Cardiac septum (tissue), 1 donor: ENCODE results near the gene FDXR. TPM values are rescaled to one million over a fixed set of nuclear protein-coding genes. Genes with fewer than 3 reads are reported as not detected.

ENCODE experiments used
- DNase-seq: peaks from one replicate; pipeline ENCODE4 v3.0.0-alpha.2; 2020; ENCODE audit warnings: low spot score
- intact Hi-C: fragments of 100-400 bp; cut with DNase I; formaldehyde crosslinking; loops from one replicate; pipeline ENCODE4 v1.14.0; 2022
- total RNA-seq: library from RNA; stranded (reverse); fragmentation: NEBNext Ultra II Directional; extraction: Animal tissue kit (Norgen Biotek cat#: 25700); gene quantifications from one replicate; pipeline ENCODE4 v1.2.1, GENCODE V29; 2021
- donor health status: DM: no; HTN: no; CAD: no.

FDXR gene
- total RNA-seq, 1 donor from 2014 or later = 3.9 TPM

DNA sequence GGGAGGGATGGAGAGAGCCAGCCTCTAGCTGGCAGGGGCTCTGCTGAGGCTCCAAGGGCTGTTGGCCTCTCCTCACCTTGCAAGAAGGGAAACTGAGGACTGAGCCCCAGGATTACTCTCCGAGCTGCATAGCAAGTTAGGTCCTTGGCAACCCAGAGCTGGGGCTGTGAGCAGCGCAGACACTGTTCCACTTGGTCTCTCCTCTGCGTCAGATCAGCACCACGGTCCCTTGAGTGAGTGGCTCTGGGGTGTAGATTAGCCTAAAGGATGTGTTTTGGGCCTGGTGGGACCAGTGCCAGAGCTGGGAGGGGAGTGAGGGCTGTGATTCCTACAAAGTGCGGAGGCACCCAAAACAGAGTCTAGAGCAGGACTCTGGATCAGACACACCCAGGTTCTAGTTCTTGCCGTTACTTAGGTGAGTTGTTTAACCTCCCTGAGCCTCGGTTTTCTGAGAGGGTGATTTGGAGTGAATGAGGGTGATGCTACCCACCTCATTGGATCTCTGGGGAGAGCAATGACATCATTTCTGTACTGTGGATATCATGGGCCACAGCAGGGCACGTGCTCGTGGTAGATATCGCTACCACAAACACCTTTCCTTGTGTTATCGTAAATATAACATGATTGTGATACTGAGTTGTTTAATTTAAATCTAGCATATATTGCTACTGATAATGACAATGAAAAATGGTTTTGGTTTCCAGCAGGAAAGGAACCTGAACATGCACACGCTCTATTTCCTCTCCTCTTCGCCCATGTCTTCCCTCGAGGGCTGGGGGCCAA, 28.8 kb upstream of the FDXR start:
- intact Hi-C loops = no loop called here
- no peak for DNase-seq

DNA sequence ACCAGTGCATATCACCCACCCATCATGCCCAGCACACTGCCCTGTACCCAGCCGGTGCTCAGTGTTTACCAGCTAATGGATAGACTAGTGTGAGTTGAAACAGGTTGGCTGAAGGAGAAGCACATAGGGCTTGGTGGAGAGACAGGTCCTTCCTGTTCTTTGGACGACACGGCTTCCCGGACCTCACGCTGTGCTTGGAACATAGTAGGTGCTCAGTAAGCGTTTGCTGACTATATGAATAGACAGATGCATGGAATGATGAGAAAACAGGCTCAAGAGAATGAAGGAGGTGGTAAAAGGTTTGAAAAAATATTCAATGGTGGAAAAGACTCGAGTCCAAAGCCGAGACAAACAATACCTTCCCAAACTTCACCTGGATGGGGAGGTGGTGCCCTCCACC, 27.4 kb upstream of the FDXR start:
- DNase-seq = no peak
- intact Hi-C loops = no loop called here

DNA sequence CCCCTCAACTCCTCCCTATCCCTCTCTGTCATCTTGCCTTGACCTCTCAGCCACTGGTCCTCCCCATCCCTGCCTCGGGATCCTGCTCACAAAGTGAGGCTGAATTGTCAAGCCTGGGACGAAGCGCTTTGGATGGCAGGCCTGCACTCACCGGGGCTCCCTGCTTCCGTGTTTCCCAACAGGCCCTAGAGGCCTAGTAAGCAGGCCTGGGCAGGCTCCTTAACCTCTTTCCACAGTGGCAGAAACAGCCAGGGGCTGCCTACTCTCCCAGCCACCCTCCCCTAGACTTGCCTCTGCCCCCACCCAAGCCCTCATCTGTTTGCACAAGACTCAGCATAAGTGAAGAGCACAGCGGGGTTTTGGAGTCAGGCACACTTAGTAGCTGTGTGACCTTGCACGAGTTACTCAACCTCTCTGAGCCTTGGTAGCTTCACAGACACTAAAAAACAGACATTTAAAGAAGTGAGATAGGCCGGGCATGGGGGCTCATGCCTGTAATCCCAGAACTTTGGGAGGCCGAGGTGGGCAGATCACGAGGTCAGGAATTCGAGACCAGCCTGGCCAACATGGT, 25.7 kb upstream of the FDXR start:
- intact Hi-C loops = no loop called here
- no peak for DNase-seq

DNA sequence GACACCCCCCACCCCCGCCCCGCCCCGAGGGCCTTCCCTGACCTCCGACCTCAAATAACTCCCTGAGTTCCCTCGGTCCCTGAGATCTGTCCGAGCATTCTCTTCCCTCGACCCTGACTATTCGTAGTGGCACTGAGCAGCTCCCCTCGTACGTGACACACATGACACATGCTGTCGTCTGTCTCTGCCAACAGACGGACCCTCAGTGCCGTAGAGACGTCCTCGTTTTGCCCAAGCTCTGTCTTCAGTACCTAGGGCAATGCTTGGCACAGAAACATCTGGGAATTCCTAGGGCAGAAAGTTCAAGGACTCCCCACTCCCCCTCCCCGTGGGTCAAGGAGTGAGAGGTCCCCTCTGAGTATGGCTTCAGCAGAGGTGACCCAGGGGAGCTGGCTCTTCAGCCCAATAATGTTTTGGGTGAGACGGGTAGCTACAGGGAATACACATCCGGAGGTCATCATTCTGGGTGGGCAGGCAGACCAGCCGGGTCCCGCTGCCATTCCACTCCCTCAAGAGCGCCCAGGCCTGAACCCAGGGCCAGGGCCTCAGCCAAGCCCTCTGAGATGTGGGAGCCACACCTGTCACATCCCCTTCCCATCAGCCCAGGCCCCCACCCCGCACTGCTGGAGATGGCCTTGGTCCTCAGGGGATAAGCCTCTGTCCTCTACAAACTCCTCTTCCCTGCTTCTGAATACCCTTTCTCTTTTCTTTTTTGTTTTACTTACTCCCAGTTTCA, 21.3 kb upstream of the FDXR start:
- intact Hi-C loops = no loop called here
- no peak for DNase-seq

DNA sequence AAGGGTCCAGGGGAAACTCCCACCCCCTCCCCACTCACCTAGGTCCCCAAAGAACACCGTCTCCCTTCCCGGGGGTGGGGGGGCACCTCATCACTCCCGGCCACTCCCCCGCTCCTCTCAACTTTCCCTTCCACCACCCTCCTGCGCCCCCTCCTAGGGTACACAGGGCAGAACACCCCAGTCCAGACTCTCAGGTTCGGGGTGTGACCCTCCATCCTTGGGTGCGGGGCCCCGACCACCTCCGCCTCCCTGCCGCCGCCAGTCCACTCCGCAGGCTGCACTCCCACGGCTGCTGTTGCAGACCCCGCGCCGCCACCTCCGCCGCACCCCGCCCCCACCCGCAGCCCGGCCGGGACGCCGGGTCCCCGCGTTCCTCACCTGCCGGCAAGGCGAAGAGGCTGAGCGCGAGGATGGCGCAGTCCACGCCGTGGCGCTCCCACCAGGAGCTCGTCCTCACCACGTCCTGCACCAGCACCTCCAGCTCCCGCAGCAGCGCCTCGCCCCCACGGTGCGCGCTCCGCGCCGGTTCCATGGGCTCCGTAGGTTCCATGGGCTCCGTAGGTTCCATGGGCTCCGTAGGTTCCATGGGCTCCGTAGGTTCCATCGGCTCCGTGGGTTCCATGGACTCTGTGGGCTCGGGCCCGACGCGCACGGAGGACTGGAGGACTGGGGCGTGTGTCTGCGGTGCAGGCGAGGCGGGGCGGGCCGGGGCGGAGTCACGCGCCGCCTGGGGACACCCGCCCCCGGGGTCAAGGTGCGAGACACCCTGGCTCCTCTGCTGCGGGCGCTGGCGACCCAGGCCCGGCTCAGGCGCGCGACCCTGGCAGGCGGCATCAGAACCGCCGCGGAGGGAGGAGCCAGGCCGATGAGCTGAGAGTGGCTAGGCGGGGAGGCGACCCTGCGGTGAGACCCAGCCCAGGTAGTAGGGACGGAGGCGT, 20.4 kb upstream of the FDXR start, which contains the start of gene FADS6:
TSS of gene FADS6 (minus strand) at position 660 of the 938 bp plus-strand sequence. CDS start at position 622, 38 bp downstream.
- DNase-seq = no peak
- intact Hi-C loops = no loop called here

DNA sequence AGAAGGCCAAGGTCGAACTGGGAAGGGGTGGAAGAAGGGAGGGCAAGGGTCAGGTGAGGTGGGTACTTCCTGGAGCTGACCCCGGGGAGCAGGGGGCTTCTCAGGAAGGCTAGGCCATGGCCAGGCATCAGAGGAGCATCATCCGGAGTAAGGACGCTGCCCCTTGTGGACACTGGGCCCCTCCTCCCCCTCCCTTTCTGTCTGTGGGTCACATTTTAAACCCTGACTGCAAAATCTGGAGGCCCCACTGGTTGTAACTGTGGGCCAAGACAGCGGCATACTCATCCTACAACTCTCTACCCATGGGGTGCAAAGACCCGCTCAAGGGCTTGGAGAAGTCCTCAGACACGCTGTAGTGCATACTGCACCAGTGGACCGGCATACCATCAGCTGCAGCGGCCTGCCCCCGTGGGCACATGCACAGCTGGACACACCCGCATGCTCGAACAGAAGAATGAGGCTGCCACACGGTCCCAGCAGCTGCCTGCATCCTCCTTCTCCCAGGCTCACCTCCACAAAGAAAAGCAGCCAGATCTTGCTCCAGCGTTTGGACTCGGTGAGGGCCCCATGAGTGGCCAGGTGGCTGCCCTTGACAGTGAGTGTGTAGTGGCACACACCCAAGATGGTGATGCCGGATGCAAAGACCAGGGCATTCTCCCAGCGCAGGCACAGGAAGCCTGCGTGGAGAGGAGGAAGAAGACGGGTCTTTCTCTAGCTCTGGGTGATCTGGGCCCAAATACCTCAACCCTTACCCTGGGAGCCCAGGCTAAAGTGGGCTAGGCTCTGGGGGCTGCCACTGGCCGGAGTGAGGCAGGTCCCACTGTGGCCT, 19.4 kb upstream of the FDXR start:
- no peak for DNase-seq
- intact Hi-C loops = no loop called here

DNA sequence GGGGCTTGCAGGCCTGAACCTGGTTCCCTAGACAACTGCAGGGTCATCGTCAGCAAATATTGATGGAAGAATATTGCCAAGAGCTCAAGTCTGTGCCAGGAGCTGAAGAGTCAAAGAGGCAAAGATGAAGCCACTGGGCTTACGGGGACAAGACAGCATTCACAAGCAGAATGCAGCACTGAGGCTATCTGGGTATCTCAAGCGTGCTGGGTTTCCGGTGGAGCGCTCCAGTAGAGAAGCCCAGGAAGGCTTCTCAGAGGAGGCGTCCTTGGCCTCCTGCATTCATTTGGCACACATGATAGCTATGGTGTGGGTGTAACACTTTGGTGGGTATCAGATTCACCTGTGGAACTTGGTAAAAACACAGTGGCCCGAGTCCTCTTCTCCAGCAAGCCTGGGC, 17.8 kb upstream of the FDXR start:
- no peak for DNase-seq
- intact Hi-C loops = no loop called here

DNA sequence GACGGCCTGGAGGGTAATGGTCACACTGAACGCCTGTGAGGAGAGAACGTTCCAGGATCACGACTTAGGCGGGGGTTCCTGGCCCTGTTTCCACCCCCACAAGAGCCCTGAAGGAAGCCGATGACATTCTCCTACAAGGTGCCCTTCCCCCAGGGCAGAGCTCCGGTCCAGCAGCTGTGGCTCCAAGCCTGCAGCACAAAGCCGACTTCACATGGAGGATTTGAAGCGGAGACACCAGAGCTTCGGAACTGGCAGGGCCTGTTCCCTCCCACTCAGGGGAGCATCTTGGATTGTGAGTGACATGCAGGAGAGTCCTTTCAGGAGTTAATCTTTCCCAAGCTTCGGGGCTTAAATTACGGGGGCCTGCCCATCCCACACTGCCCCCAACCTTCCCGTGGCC, 15.7 kb upstream of the FDXR start:
- intact Hi-C loops = no loop called here
- no peak for DNase-seq

DNA sequence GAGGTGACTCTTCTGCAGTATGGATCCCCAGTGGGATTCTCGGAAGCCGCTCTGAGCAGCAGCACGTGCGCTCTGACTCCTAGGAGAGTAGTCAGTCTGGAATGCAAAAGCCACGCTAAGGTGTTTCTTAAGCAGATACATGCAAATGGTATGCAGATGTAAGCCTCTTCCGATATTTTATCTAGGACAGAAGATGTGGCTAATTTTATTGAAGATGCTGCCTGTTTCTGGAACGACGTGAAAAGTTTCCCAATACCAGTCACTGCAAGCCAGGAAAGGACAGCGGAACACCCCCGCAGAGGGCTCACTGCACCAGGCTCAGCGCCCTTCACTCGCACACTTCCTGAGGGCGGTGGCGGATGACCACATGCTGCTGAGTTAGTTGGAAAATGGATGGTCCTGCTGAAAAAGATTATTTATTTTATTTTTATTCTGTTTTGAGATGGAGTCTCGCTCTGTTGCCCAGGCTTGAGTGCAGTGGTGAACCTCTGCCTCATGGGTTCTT, 10.5 kb upstream of the FDXR start:
- intact Hi-C loops = no loop called here
- no peak for DNase-seq

DNA sequence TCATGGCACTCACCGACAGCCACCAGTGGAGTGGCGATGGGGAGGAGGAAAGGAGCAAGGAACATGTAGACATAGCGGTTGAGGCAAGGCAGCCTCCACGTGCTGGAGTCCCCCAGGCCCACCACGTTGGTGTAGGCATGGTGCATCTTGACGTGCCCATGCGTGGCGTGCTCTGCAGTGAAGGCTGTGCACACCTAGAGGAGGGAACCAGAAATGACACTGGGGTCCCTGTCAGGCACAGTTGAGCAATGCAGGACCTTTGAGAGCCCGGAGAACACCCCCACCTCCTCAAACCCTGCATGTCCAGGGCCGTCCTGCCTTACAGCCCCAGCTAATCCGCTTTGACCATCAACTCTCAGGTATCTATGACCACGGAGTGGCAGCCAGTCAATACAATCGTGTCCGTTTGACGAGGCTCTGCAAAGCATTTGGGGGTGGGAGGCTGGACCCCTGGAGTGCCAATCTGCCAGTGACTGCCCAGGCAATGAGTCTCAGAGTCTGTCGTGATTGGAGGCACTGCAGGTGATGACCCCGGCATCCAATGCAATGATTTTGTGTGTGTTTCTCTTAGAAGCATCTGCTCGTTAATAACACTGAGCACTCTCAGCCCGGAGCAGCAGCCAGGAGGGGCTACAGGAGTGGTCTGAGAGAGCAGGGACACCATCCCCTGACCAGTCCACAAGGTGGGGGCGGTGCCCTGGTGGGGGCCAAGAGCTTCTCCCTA, 9.9 kb upstream of the FDXR start:
- no peak for DNase-seq
- intact Hi-C loops = no loop called here

DNA sequence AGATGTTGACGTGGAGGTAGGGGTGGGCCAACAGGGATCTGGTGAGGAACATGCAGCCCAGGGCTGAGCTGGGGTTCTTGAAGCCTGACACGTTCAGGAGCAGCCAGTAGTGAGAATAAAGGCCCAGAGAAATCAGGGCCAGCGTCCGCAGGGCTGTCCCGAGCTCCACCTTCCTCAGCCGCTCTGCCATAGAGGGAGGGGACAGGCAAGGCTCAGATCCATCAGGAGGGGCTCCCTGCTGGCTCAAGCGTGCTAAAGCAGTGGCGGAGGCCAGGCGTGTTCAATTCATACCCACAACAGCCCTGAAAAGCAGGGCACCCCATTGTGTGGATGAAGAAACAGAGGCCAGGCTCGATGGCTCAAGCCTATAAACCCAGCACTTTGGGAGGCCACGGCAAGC, 8.3 kb upstream of the FDXR start:
- intact Hi-C loops = no loop called here
- DNase-seq = no peak

DNA sequence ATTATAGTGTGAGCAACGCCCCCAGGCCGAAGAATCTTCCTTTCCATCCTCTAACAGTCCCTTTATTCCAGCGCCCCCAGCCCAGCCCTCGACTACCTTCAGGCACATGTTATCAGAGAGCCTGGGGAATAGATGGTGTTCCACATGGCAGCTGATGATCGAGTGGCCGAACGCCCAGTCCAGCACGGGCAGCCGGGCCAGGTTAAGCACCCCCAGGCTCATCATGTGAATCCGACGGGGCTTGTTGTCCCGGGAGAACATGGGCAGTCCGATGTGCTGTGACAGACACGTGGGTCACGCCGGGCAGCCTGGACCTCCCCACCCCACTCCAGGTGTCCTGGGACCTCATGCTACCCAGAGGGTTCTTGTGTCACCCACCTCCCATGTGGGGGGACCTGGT, 6.5 kb upstream of the FDXR start:
- intact Hi-C loops = no loop called here
- no peak for DNase-seq

DNA sequence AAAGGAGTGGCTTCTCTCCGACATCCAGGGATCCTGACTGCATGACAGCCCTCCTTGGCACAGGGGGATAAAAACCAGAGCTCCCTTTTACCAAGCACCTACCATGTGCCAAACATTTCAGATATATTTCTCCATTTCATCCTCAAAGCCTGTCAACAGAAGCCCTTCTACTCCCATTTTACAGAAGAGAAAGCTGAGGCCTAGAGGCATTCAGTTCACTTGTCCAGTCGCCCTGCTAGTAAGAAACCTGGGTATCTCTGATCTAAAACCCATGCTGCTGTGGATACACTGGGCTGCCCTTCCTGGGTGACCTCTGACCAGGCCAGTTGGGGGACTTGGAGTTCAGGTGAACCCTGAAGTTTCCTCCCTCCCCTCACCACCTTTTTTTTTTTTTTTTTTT, 5.9 kb upstream of the FDXR start:
- DNase-seq = no peak
- intact Hi-C loops = no loop called here

DNA sequence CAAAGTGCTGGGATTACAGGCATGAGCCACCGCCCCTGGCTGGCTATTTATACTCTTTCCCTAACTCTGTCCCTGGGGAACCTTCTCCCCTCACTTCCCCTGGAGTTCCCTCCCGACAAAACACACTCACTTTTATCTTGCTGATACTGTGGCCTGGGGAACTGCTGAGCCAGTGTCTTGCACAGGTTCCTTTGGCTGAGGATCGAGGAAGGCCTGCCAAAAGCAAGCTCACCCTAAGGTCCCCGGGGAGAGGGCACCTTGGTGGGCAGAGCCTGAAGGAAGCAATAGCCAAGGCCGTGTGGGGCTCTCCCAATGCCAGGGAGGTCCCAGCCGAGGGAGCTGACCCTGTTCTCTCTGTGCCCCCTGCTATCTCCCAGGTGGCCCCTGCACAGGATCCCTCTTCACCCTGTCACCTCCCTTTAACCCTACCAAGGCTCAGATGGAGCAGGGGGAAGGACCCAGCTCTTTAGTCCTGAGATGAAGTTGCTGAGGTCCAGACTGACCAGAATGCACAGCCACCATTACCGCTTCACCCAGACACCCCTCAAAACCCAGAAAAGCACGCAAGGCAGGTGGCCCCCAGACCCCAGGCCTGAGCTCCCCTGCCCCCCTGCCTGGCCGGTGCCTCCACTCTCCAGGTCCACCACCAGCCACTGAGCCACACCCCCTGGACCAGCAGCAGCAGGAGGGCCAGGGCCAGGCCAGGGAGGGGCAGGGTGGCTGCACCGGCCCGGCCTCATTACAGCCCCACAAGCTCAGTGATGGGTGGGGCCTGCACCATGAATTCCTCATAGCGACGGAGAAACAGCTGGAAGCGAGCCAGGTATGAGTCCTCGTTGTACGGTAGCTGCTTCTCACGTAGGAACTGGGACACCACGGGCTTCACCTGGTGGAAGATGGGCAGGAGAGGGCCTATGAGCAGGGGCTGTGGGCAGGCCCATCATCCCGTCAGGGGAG, 5.1 kb upstream of the FDXR start:
- intact Hi-C loops = no loop called here
- no peak for DNase-seq

DNA sequence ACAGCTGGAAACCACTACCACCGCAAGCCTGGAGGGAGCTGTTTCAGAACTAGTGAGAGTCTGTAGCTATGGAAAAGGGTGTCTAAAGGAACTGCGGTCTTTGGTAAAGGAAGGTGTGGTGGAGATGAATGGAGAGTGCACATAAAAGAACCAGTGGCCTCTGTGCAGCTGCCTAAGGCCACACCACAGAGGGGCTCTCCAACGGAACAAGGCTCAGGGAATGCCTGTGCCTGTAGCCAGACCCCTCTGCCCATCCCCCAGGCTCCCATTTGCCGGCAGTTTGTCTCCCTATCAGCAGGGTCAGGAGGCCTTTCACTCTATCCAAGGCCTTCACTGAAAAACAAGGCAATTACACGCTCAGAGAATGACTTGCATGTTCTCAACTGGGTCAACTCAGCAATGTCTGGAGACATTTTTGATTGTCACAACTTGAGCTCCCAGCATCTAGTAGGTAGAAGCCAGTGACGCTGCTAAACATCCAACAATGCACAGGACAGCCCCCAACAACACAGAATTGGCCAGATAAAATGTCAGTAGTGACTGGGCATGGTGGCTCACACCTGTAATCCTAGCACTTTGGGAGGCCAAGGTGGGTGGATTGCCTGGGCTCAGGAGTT, 3.3 kb upstream of the FDXR start:
- no peak for DNase-seq
- intact Hi-C loops = no loop called here

DNA sequence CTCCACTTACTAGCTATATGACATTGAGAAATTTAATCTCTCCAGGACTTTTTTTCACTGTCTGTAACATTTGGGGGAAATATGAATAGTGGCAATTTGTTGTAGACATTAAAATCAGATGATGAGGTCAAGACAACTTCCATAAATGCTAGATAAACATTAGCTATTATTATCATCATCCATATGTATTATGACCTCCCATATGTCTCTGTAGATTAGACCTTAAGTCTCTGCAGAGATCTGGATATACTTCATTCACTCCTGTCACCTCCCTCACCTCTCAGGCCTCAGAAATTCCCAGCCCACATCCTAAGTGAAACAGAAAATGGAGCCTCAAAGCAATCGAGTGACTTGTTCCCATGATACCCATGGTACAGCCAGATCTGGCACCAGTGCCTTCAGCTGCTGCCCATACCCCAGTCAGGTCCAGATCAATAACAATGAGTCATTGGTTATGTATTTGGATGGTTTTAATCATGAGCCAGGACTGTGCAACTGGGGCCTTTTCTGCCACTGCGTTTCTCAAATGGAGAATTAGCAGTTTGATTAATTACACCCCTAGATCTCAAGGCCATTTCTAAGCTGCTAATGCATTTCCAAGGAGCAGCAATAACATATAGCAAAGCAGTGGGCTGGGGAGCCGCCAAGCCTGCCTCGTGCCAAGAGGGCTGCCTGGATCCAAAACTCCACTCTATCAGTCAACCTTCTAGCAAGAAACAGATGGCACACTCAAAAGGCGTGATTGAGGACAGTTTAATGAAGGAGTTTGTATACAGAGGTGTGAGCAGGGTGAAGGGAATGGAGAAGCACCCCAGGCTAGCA, 2.6 kb upstream of the FDXR start:
- intact Hi-C loops = no loop called here
- DNase-seq = no peak
